ENCODE measurements around the gene RHCG. TPM values are rescaled to one million over a fixed set of nuclear protein-coding genes. Genes with fewer than 3 reads are reported as not detected.

Gene RHCG
- total RNA-seq, 1 donor, result not detected

- TF ChIP-seq, protein P1, sequence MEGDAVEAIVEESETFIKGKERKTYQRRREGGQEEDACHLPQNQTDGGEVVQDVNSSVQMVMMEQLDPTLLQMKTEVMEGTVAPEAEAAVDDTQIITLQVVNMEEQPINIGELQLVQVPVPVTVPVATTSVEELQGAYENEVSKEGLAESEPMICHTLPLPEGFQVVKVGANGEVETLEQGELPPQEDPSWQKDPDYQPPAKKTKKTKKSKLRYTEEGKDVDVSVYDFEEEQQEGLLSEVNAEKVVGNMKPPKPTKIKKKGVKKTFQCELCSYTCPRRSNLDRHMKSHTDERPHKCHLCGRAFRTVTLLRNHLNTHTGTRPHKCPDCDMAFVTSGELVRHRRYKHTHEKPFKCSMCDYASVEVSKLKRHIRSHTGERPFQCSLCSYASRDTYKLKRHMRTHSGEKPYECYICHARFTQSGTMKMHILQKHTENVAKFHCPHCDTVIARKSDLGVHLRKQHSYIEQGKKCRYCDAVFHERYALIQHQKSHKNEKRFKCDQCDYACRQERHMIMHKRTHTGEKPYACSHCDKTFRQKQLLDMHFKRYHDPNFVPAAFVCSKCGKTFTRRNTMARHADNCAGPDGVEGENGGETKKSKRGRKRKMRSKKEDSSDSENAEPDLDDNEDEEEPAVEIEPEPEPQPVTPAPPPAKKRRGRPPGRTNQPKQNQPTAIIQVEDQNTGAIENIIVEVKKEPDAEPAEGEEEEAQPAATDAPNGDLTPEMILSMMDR (IDR thresholded peaks at IDR 0.05; ENCODE audit: insufficient read depth, low read depth, low read length), result no peak
- no peak overlapping the region for H3K4me3 ChIP-seq (ENCODE audit: low read depth, low read length)
- no peak for DNase-seq (ENCODE audit: low read depth)
Measured at GRCh38 chr15:89450076-89451006, 46.0 kb downstream of the RHCG start.

- no peak for DNase-seq (ENCODE audit: low read depth)
- no peak overlapping the region for H3K4me3 ChIP-seq (ENCODE audit: low read depth, low read length)
- TF ChIP-seq, protein P1 (IDR thresholded peaks at IDR 0.05; ENCODE audit: insufficient read depth, low read depth, low read length), result no peak
Measured at GRCh38 chr15:89448825-89449224, 47.6 kb downstream of the RHCG start.

- no peak overlapping the region for H3K4me3 ChIP-seq (ENCODE audit: low read depth, low read length)
- no peak for DNase-seq (ENCODE audit: low read depth)
- TF ChIP-seq, protein P1 (IDR thresholded peaks at IDR 0.05; ENCODE audit: insufficient read depth, low read depth, low read length), result no peak
Measured at GRCh38 chr15:89447676-89448075, 48.7 kb downstream of the RHCG start.

GRCh38 chr15:89446255-89446891 lies 50.0 kb downstream of the RHCG start:
- TF ChIP-seq, protein P1 (IDR thresholded peaks at IDR 0.05; ENCODE audit: insufficient read depth, low read depth, low read length), result no peak
- no peak for DNase-seq (ENCODE audit: low read depth)
- H3K4me3 ChIP-seq (ENCODE audit: low read depth, low read length), result no peak overlapping the region

- H3K4me3 ChIP-seq (ENCODE audit: low read depth, low read length), result no peak overlapping the region
- TF ChIP-seq, protein P1 (IDR thresholded peaks at IDR 0.05; ENCODE audit: insufficient read depth, low read depth, low read length), result no peak
- no peak for DNase-seq (ENCODE audit: low read depth)
Measured at GRCh38 chr15:89445518-89445917, 50.9 kb downstream of the RHCG start.

- TF ChIP-seq, protein P1 (IDR thresholded peaks at IDR 0.05; ENCODE audit: insufficient read depth, low read depth, low read length), result no peak
- no peak for DNase-seq (ENCODE audit: low read depth)
- no peak overlapping the region for H3K4me3 ChIP-seq (ENCODE audit: low read depth, low read length)
Measured at GRCh38 chr15:89444241-89445225, 51.9 kb downstream of the RHCG start.

Data from fibroblast of villous mesenchyme (primary cell).